ENCODE data around the gene TEAD4.
A peak's percentile ranks its signal among the peaks of the same experiment; 100 is the strongest.

The TEAD4 gene

DNA sequence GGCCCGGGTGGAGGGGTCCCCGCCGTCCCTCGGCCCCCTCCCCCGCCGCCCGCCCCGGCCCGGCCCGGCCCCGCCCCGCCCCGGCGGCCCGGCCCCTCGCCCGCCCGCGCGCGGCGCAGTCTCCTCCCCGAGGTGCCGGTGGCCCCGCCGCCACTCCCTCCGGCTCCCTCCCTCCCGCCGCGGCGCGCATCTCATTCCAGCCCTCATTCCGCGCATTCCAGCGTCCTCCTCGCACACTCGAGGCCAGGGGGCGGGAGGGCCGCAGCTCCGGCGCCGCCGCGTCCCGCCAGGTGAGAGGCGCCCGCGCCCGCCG lies at the start of gene TEAD4:
Gene TEAD4, plus strand, starts transcription at position 206 of the 313 bp plus-strand sequence.
- H3K4me1 ChIP-seq (ENCODE audit: control insufficient read depth in 1 of 2, insufficient read depth in 2 of 2, low read length in 2 of 2) = peaks cover 17 to 30% of the 10 kb centered on the region in 2 donors
- peak within 1 kb of the TSS; percentile 65 to 73 for H3K4me3 ChIP-seq (ENCODE audit: low read depth in 1 of 2, low read length in 2 of 2)
- peak within 1 kb of the TSS; percentile 60 for H3K27ac ChIP-seq (ENCODE audit: low read depth, low read length)
- peak within 1 kb of the TSS in 1 of 2 donors; percentile 64 for H3K9ac ChIP-seq (ENCODE audit: low read depth in 1 of 2, low read length in 2 of 2)
- H3K9me3 ChIP-seq (ENCODE audit: control insufficient read depth in 1 of 2, low read length in 2 of 2) = no peaks in the 10 kb centered on the region
- peaks cover 0 to 6% of the 10 kb centered on the region in 2 donors for H3K27me3 ChIP-seq (ENCODE audit: control insufficient read depth in 1 of 2, insufficient read depth in 2 of 2, low read length in 2 of 2)
- H3K36me3 ChIP-seq (ENCODE audit: control insufficient read depth in 1 of 2, insufficient read depth in 2 of 2, low read length in 2 of 2) = no peaks in the 10 kb centered on the region

DNA sequence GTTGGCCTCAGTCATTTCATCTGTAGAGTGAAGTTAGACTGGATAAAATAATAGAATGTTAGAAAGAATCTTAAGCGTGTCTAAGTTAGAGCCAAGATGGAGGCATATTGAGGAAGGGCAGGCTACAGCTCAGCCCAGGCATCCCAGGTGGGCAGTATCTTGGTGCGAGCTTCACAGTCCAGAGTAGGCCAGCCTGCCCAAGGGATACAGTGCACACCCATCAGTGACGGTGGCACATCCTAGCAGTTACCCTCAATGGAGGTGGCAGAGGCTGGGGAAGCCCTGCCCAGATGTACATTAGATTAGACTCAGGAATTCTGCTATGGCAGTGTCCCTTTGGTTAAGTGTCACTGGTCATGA lies 47.0 kb upstream of the TEAD4 start:
- Histone ChIP-seq H3K9ac (ENCODE audit: low read depth in 1 of 2, low read length in 2 of 2) (no peak overlapping the region), H3K4me1 (ENCODE audit: control insufficient read depth in 1 of 2, insufficient read depth in 2 of 2, low read length in 2 of 2) (no peaks in the 10 kb centered on the region), H3K27ac (ENCODE audit: low read depth, low read length) (no peak overlapping the region), H3K36me3 (ENCODE audit: control insufficient read depth in 1 of 2, insufficient read depth in 2 of 2, low read length in 2 of 2) (peaks cover 0 to 13% of the 10 kb centered on the region in 2 donors), H3K27me3 (ENCODE audit: control insufficient read depth in 1 of 2, insufficient read depth in 2 of 2, low read length in 2 of 2) (no peaks in the 10 kb centered on the region), H3K9me3 (ENCODE audit: control insufficient read depth in 1 of 2, low read length in 2 of 2) (no peaks in the 10 kb centered on the region), H3K4me3 (ENCODE audit: low read depth in 1 of 2, low read length in 2 of 2) (no peak overlapping the region)

DNA sequence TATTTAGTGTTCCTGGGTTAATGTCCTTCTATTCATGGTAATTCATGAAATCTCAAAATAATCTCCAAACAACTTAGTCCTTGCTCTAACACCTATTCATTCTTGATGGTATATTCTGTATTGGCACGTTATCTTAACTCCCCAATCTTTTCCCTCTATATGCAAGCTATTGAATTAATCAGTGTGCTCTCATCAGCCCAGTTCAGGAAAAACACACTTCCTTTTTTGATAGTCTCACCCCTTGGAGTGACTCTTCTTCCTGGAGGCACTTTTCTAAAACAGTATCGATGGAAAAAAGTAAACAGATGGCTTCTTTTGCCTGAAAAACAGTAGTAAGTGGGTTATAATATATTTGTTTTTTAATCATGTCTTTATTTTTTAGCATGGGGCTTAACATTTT lies 39.9 kb upstream of the TEAD4 start:
- Histone ChIP-seq H3K27ac (ENCODE audit: low read depth, low read length) (no peak overlapping the region), H3K36me3 (ENCODE audit: control insufficient read depth in 1 of 2, insufficient read depth in 2 of 2, low read length in 2 of 2) (peaks cover 7 to 29% of the 10 kb centered on the region in 2 donors), H3K9ac (ENCODE audit: low read depth in 1 of 2, low read length in 2 of 2) (no peak overlapping the region)

DNA sequence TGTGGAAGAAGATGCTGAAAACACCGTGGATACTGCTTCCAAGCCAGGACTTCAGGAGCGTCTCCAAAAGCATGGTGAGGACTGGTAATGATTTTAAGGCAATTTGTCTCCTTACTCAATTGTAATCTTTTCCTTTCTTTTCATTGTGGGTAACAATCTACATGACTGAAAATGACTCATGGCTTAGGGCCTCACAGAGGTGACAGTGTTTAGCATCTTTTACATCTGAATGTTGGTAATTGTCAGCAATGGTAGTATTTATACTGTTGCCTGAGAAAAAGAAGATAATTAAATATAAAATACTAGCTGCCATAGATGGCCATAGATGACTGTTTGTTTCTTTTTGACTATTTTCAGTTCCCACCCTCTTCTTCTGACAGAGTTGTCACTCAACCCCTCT lies 36.9 kb upstream of the TEAD4 start:
- Histone ChIP-seq H3K27me3 (ENCODE audit: control insufficient read depth in 1 of 2, insufficient read depth in 2 of 2, low read length in 2 of 2) (no peaks in the 10 kb centered on the region), H3K27ac (ENCODE audit: low read depth, low read length) (no peak overlapping the region), H3K9me3 (ENCODE audit: control insufficient read depth in 1 of 2, low read length in 2 of 2) (no peaks in the 10 kb centered on the region), H3K36me3 (ENCODE audit: control insufficient read depth in 1 of 2, insufficient read depth in 2 of 2, low read length in 2 of 2) (peaks cover 7 to 35% of the 10 kb centered on the region in 2 donors), H3K4me1 (ENCODE audit: control insufficient read depth in 1 of 2, insufficient read depth in 2 of 2, low read length in 2 of 2) (no peaks in the 10 kb centered on the region), H3K4me3 (ENCODE audit: low read depth in 1 of 2, low read length in 2 of 2) (no peak overlapping the region), H3K9ac (ENCODE audit: low read depth in 1 of 2, low read length in 2 of 2) (no peak overlapping the region)

More for the DNA sequence above, 39.9 kb upstream of the TEAD4 start:
- Histone ChIP-seq H3K9me3 (ENCODE audit: control insufficient read depth in 1 of 2, low read length in 2 of 2) (no peaks in the 10 kb centered on the region), H3K4me3 (ENCODE audit: low read depth in 1 of 2, low read length in 2 of 2) (no peak overlapping the region), H3K4me1 (ENCODE audit: control insufficient read depth in 1 of 2, insufficient read depth in 2 of 2, low read length in 2 of 2) (no peaks in the 10 kb centered on the region), H3K27me3 (ENCODE audit: control insufficient read depth in 1 of 2, insufficient read depth in 2 of 2, low read length in 2 of 2) (no peaks in the 10 kb centered on the region)

DNA sequence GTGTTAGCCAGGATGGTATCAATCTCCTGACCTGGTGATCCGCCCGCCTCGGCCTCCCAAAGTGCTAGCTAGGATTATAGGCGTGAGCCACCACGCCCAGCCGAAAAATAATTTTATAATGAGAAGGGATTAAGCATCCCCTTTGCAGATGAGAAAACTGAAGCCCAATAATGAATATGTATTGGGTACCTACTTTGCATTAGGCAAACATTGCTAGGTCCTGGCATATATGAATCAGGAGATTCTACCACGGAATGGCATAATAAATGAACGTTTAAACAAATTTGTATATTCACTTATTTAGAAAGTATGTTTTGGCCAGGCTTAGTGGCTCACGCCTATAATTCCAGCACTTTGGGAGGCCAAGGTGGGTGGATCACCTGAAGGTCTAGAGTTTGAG lies 36.1 kb upstream of the TEAD4 start:
- no peaks in the 10 kb centered on the region for H3K4me1 ChIP-seq (ENCODE audit: control insufficient read depth in 1 of 2, insufficient read depth in 2 of 2, low read length in 2 of 2)
- H3K9me3 ChIP-seq (ENCODE audit: control insufficient read depth in 1 of 2, low read length in 2 of 2) = no peaks in the 10 kb centered on the region
- H3K27ac ChIP-seq (ENCODE audit: low read depth, low read length) = no peak overlapping the region
- H3K27me3 ChIP-seq (ENCODE audit: control insufficient read depth in 1 of 2, insufficient read depth in 2 of 2, low read length in 2 of 2) = no peaks in the 10 kb centered on the region
- H3K4me3 ChIP-seq (ENCODE audit: low read depth in 1 of 2, low read length in 2 of 2) = no peak overlapping the region
- H3K9ac ChIP-seq (ENCODE audit: low read depth in 1 of 2, low read length in 2 of 2) = no peak overlapping the region
- H3K36me3 ChIP-seq (ENCODE audit: control insufficient read depth in 1 of 2, insufficient read depth in 2 of 2, low read length in 2 of 2) = peaks cover 7 to 35% of the 10 kb centered on the region in 2 donors

DNA sequence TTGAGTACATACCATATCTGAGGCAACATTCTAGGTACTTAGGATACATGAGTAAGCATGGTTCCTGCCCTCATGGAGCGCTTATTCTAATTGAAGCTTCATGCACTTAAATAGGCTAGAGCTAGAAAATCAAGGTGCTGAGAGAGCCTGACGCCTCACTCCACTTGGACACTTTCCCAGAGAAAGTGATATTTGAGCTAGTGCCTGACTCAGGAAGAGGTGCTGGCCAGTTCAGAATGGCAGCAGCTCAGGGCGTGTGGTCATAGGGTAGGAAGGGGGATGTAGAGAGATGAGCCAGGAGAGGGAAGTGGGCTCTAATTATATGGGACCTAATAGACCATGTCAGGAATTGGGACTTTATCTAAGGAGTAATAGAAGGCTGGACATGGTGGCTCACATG lies 35.2 kb upstream of the TEAD4 start:
- Histone ChIP-seq H3K27ac (ENCODE audit: low read depth, low read length) (no peak overlapping the region), H3K4me3 (ENCODE audit: low read depth in 1 of 2, low read length in 2 of 2) (no peak overlapping the region), H3K4me1 (ENCODE audit: control insufficient read depth in 1 of 2, insufficient read depth in 2 of 2, low read length in 2 of 2) (no peaks in the 10 kb centered on the region), H3K36me3 (ENCODE audit: control insufficient read depth in 1 of 2, insufficient read depth in 2 of 2, low read length in 2 of 2) (peaks cover 7 to 35% of the 10 kb centered on the region in 2 donors), H3K27me3 (ENCODE audit: control insufficient read depth in 1 of 2, insufficient read depth in 2 of 2, low read length in 2 of 2) (no peaks in the 10 kb centered on the region), H3K9ac (ENCODE audit: low read depth in 1 of 2, low read length in 2 of 2) (no peak overlapping the region), H3K9me3 (ENCODE audit: control insufficient read depth in 1 of 2, low read length in 2 of 2) (no peaks in the 10 kb centered on the region)

DNA sequence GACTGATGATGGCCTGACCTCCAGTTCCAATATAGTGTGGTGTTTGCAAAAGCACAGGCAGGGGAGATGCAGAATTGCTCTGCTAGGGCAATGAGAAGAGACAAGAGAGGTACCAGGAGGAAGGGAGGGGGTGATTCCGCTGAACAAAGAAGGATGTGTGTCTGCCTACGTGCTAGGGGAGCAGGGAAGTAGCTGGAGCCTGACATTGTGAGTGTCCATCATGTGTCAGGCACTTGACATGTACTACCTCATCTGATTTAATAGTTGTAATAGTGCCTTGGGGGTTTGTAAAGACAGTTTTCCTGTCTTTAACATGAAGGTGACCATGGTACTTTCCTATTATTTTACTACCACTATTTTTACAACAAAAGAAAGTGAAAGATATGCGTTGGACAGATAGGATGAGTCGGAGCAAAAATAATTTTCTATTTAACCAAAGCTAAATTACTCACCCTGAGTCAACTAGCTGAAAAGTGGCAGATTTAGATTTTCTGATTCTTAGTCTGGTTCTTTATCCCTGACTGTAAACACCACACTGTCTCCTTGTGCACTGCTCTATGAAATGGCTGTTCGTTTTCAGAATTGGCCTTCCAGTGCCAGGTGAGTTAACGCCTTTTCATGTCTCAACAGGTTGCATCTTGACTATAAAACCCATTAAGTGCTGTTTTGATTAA lies 33.7 kb upstream of the TEAD4 start:
- no peak overlapping the region for H3K4me3 ChIP-seq (ENCODE audit: low read depth in 1 of 2, low read length in 2 of 2)
- H3K27ac ChIP-seq (ENCODE audit: low read depth, low read length) = no peak overlapping the region
- peaks cover 7 to 35% of the 10 kb centered on the region in 2 donors for H3K36me3 ChIP-seq (ENCODE audit: control insufficient read depth in 1 of 2, insufficient read depth in 2 of 2, low read length in 2 of 2)
- no peaks in the 10 kb centered on the region for H3K9me3 ChIP-seq (ENCODE audit: control insufficient read depth in 1 of 2, low read length in 2 of 2)
- H3K9ac ChIP-seq (ENCODE audit: low read depth in 1 of 2, low read length in 2 of 2) = no peak overlapping the region
- H3K27me3 ChIP-seq (ENCODE audit: control insufficient read depth in 1 of 2, insufficient read depth in 2 of 2, low read length in 2 of 2) = no peaks in the 10 kb centered on the region
- no peaks in the 10 kb centered on the region for H3K4me1 ChIP-seq (ENCODE audit: control insufficient read depth in 1 of 2, insufficient read depth in 2 of 2, low read length in 2 of 2)

DNA sequence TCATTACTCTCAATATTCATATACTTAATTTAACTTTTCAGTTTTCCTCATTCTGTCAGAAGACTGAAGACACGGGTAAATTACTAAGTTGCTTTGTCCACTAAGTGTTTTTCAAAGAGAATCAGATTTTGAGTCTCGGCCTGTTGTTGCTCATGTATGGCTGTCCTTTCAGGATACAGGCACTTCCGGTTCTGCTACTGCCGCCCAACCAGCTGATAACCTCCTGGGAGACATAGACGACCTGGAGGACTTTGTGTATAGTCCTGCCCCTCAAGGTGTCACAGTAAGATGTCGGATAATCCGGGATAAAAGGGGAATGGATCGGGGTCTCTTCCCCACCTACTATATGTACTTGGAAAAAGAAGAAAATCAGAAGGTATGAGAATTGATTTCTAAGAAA lies 28.3 kb upstream of the TEAD4 start:
- Histone ChIP-seq H3K9ac (ENCODE audit: low read depth in 1 of 2, low read length in 2 of 2) (no peak overlapping the region), H3K27ac (ENCODE audit: low read depth, low read length) (no peak overlapping the region), H3K36me3 (ENCODE audit: control insufficient read depth in 1 of 2, insufficient read depth in 2 of 2, low read length in 2 of 2) (peaks cover 7 to 34% of the 10 kb centered on the region in 2 donors), H3K4me3 (ENCODE audit: low read depth in 1 of 2, low read length in 2 of 2) (no peak overlapping the region), H3K9me3 (ENCODE audit: control insufficient read depth in 1 of 2, low read length in 2 of 2) (no peaks in the 10 kb centered on the region), H3K4me1 (ENCODE audit: control insufficient read depth in 1 of 2, insufficient read depth in 2 of 2, low read length in 2 of 2) (no peaks in the 10 kb centered on the region), H3K27me3 (ENCODE audit: control insufficient read depth in 1 of 2, insufficient read depth in 2 of 2, low read length in 2 of 2) (no peaks in the 10 kb centered on the region)

DNA sequence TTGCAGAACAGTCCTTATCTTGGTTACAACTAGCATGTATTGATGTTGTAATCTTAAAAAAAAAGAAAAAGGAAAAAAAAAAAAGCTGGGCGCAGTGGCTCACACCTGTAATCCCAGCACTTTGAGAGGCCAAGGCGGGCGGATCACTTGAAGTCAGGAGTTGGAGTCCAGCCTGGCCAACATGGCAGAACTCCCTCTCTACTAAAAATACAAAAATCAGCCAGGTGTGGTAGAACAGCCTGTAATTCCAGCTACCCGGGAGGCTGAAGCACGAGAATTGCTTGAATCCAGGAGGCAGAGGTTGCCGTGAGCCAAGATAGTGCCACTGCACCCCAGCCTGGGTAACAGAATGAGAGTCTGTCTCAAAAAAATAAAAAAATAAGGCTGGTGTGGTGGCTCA lies 25.6 kb upstream of the TEAD4 start:
- peaks cover 11 to 41% of the 10 kb centered on the region in 2 donors for H3K36me3 ChIP-seq (ENCODE audit: control insufficient read depth in 1 of 2, insufficient read depth in 2 of 2, low read length in 2 of 2)
- no peak overlapping the region for H3K9ac ChIP-seq (ENCODE audit: low read depth in 1 of 2, low read length in 2 of 2)
- no peaks in the 10 kb centered on the region for H3K27me3 ChIP-seq (ENCODE audit: control insufficient read depth in 1 of 2, insufficient read depth in 2 of 2, low read length in 2 of 2)
- H3K4me1 ChIP-seq (ENCODE audit: control insufficient read depth in 1 of 2, insufficient read depth in 2 of 2, low read length in 2 of 2) = no peaks in the 10 kb centered on the region
- H3K27ac ChIP-seq (ENCODE audit: low read depth, low read length) = no peak overlapping the region
- H3K4me3 ChIP-seq (ENCODE audit: low read depth in 1 of 2, low read length in 2 of 2) = no peak overlapping the region
- H3K9me3 ChIP-seq (ENCODE audit: control insufficient read depth in 1 of 2, low read length in 2 of 2) = no peaks in the 10 kb centered on the region

DNA sequence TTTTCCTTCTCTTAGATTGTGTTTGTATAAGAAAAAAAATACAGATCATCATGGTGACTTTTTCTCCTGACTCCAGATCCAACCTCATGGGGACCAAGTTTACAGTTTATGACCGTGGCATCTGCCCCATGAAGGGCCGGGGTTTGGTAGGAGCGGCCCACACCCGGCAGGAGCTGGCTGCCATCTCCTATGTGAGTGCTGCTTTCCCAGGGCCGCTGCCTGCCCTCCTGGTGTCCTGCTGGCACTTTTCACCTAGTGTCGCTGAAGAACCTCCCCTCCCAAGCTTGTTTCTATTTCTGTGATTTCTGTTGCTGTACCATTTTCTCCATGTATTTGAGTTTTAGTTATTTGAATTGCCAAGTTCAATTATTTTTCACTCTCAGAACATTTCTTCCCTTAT lies 24.8 kb upstream of the TEAD4 start:
- Histone ChIP-seq H3K4me3 (ENCODE audit: low read depth in 1 of 2, low read length in 2 of 2) (no peak overlapping the region), H3K36me3 (ENCODE audit: control insufficient read depth in 1 of 2, insufficient read depth in 2 of 2, low read length in 2 of 2) (peaks cover 11 to 48% of the 10 kb centered on the region in 2 donors), H3K4me1 (ENCODE audit: control insufficient read depth in 1 of 2, insufficient read depth in 2 of 2, low read length in 2 of 2) (no peaks in the 10 kb centered on the region), H3K9me3 (ENCODE audit: control insufficient read depth in 1 of 2, low read length in 2 of 2) (no peaks in the 10 kb centered on the region), H3K9ac (ENCODE audit: low read depth in 1 of 2, low read length in 2 of 2) (no peak overlapping the region), H3K27me3 (ENCODE audit: control insufficient read depth in 1 of 2, insufficient read depth in 2 of 2, low read length in 2 of 2) (no peaks in the 10 kb centered on the region), H3K27ac (ENCODE audit: low read depth, low read length) (no peak overlapping the region)

DNA sequence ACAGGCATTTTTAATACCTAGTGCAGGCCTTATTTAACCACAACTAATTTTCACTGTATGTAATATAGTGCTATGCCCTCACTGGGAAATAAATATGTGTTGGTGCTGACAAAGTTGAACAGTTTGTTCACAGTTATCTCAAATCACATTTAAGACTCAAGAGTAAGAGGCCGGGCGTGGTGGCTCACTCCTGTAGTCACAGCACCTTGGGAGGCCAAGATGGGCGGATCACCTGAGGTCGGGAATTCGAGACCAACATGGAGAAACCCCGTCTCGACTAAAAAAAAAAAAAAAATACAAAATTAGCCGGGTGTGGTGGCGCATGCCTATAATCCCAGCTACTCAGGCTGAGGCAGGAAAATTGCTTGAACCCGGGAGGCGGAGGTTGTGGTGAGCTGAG lies 22.9 kb upstream of the TEAD4 start:
- Histone ChIP-seq H3K9ac (ENCODE audit: low read depth in 1 of 2, low read length in 2 of 2) (no peak overlapping the region), H3K4me1 (ENCODE audit: control insufficient read depth in 1 of 2, insufficient read depth in 2 of 2, low read length in 2 of 2) (no peaks in the 10 kb centered on the region), H3K27ac (ENCODE audit: low read depth, low read length) (no peak overlapping the region), H3K4me3 (ENCODE audit: low read depth in 1 of 2, low read length in 2 of 2) (no peak overlapping the region), H3K9me3 (ENCODE audit: control insufficient read depth in 1 of 2, low read length in 2 of 2) (no peaks in the 10 kb centered on the region), H3K36me3 (ENCODE audit: control insufficient read depth in 1 of 2, insufficient read depth in 2 of 2, low read length in 2 of 2) (peaks cover 5 to 54% of the 10 kb centered on the region in 2 donors), H3K27me3 (ENCODE audit: control insufficient read depth in 1 of 2, insufficient read depth in 2 of 2, low read length in 2 of 2) (no peaks in the 10 kb centered on the region)
